HepG2 (cell line): ENCODE data around the gene COPZ2.

Experiments
- NFIC ChIP-seq: IDR thresholded peaks from 2 replicates; pipeline ENCODE4 v1.6.1; 2012; ENCODE audit warnings: mild to moderate bottlenecking, low read length, inconsistent platforms
- SIX1 ChIP-seq: sonication (generic); formaldehyde crosslinking; IDR thresholded peaks from 2 replicates; pipeline ENCODE4 v1.4.0; 2020; ENCODE audit warnings: missing genetic modification reagents, borderline replicate concordance
- YY1 ChIP-seq: IDR thresholded peaks from 2 replicates; pipeline ENCODE4 v1.6.1; 2011; ENCODE audit warnings: low read length, low read depth, moderate library complexity, mild to moderate bottlenecking; ENCODE audit not compliant: insufficient read depth, insufficient replicate concordance
- TF ChIP-seq, protein P1 (sequence below): sonication (generic); formaldehyde crosslinking; IDR thresholded peaks from 2 replicates; pipeline ENCODE4 v1.4.0; 2020; ENCODE audit warnings: missing genetic modification reagents

DNA sequence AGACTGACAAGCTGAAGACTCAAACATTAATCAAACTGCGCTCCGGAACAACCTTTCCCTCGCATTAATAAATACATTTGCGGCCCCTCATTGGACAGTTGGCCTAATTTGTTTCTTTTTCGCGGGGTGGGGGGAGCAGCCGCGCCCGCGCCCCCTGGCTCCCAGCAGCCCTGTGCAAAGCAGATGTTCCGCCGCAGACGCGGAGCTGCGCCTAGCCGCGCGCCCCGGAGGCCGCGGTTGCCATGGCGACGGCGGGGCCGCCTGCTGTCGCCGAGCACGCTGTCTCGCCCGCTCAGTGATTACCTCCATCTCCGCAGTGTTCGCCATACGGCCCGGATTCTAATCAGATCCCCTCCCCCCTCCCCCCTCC lies 25.5 kb downstream of the COPZ2 start:
- TF ChIP-seq SIX1 (CRISPR knock-in tag), result no peak
- no peak for TF ChIP-seq NFIC
- no peak for TF ChIP-seq YY1
- TF ChIP-seq, protein P1, sequence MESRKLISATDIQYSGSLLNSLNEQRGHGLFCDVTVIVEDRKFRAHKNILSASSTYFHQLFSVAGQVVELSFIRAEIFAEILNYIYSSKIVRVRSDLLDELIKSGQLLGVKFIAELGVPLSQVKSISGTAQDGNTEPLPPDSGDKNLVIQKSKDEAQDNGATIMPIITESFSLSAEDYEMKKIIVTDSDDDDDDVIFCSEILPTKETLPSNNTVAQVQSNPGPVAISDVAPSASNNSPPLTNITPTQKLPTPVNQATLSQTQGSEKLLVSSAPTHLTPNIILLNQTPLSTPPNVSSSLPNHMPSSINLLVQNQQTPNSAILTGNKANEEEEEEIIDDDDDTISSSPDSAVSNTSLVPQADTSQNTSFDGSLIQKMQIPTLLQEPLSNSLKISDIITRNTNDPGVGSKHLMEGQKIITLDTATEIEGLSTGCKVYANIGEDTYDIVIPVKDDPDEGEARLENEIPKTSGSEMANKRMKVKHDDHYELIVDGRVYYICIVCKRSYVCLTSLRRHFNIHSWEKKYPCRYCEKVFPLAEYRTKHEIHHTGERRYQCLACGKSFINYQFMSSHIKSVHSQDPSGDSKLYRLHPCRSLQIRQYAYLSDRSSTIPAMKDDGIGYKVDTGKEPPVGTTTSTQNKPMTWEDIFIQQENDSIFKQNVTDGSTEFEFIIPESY (CRISPR knock-in tag), result no peak
